Liver (tissue), 3 donors: ENCODE data around the gene UXS1.

Source experiments
- JUND ChIP-seq, 2 donors: IDR thresholded peaks; 2 replicates each; pipeline ENCODE4 v1.6.1; 2016; ENCODE audit warnings: antibody characterized with exemption in 2 of 2
- RAD21 ChIP-seq, 2 donors: IDR thresholded peaks; 2 replicates each; pipeline ENCODE4 v1.6.1; 2016; ENCODE audit warnings: antibody characterized with exemption in 2 of 2, mild to moderate bottlenecking in 2 of 2
- REST ChIP-seq: IDR thresholded peaks from 2 replicates; pipeline ENCODE4 v1.6.1; 2016; ENCODE audit warnings: antibody characterized with exemption, mild to moderate bottlenecking
- SP1 ChIP-seq: IDR thresholded peaks from 2 replicates; pipeline ENCODE4 v1.6.1; 2018; ENCODE audit warnings: antibody characterized with exemption, mild to moderate bottlenecking
- TAF1 ChIP-seq: conservative IDR thresholded peaks from 2 replicates; pipeline ENCODE4 v1.6.1; 2016; ENCODE audit warnings: antibody characterized with exemption, mild to moderate bottlenecking
- TF ChIP-seq, protein P1 (sequence below): fragments of 150-350 bp; IDR thresholded peaks from 2 replicates; pipeline ENCODE4 v1.5.1; 2017; ENCODE audit warnings: improper control_type of control experiment, low read depth, low read length; ENCODE audit not compliant: missing input control
- donor health status: healthy.
- donor health status: healthy.

- TF ChIP-seq, protein P1, sequence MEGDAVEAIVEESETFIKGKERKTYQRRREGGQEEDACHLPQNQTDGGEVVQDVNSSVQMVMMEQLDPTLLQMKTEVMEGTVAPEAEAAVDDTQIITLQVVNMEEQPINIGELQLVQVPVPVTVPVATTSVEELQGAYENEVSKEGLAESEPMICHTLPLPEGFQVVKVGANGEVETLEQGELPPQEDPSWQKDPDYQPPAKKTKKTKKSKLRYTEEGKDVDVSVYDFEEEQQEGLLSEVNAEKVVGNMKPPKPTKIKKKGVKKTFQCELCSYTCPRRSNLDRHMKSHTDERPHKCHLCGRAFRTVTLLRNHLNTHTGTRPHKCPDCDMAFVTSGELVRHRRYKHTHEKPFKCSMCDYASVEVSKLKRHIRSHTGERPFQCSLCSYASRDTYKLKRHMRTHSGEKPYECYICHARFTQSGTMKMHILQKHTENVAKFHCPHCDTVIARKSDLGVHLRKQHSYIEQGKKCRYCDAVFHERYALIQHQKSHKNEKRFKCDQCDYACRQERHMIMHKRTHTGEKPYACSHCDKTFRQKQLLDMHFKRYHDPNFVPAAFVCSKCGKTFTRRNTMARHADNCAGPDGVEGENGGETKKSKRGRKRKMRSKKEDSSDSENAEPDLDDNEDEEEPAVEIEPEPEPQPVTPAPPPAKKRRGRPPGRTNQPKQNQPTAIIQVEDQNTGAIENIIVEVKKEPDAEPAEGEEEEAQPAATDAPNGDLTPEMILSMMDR: no peak
- no peak for TF ChIP-seq JUND (IDR thresholded peaks at IDR 0.05)
- no peak for TF ChIP-seq REST
- TF ChIP-seq RAD21 (IDR thresholded peaks at IDR 0.05): no peak
- no peak for TF ChIP-seq SP1
- no peak for TF ChIP-seq TAF1
Observed at GRCh38 chr2:106193690-106193976, 468 bp downstream of the UXS1 start.
